T-helper 17 cell (primary cell): ENCODE measurements around the gene LRCH2. TPM values are rescaled to one million over a fixed set of nuclear protein-coding genes. Genes with fewer than 3 reads are reported as not detected.

Source experiments
- ATAC-seq: fragments of 150-1000 bp; cut with Tn5 transposase; 2 replicates; pipeline ENCODE4 v1.10.0; 2021; ENCODE audit warnings: mild to moderate bottlenecking, moderate library complexity
- DNase-seq, 3 donors: peaks; one replicate each; pipeline versions ENCODE4 v3.0.0 to v3.0.0-alpha.2; 2020 to 2021
- H3K9me3 ChIP-seq: one replicate; pipeline ENCODE4 v1.7.0; 2013; ENCODE audit warnings: low read length, mild to moderate bottlenecking; ENCODE audit not compliant: control insufficient read depth, poor library complexity, severe bottlenecking
- H3K27ac Mint-ChIP-seq: one replicate; pipeline ENCODE4 v1.8.0; 2022; ENCODE audit warnings: mild to moderate bottlenecking, moderate library complexity, mixed read lengths
- H3K27me3 Mint-ChIP-seq: one replicate; pipeline ENCODE4 v1.8.0; 2022; ENCODE audit warnings: mixed read lengths
- H3K36me3 Mint-ChIP-seq: one replicate; pipeline ENCODE4 v1.8.0; 2022; ENCODE audit warnings: low read depth, mixed read lengths
- H3K4me1 Mint-ChIP-seq: one replicate; pipeline ENCODE4 v1.8.0; 2022; ENCODE audit warnings: mild to moderate bottlenecking, mixed read lengths
- H3K4me3 Mint-ChIP-seq: one replicate; pipeline ENCODE4 v1.8.0; 2022; ENCODE audit warnings: mild to moderate bottlenecking, moderate library complexity, mixed read lengths
- total RNA-seq, 4 donors: library from RNA in 2 of 4; stranded (reverse) in 2 of 4; gene quantifications; one replicate each; pipeline ENCODE4 v1.2.3 and lab custom pipeline; 2022 to 2026

Gene LRCH2, protein sequence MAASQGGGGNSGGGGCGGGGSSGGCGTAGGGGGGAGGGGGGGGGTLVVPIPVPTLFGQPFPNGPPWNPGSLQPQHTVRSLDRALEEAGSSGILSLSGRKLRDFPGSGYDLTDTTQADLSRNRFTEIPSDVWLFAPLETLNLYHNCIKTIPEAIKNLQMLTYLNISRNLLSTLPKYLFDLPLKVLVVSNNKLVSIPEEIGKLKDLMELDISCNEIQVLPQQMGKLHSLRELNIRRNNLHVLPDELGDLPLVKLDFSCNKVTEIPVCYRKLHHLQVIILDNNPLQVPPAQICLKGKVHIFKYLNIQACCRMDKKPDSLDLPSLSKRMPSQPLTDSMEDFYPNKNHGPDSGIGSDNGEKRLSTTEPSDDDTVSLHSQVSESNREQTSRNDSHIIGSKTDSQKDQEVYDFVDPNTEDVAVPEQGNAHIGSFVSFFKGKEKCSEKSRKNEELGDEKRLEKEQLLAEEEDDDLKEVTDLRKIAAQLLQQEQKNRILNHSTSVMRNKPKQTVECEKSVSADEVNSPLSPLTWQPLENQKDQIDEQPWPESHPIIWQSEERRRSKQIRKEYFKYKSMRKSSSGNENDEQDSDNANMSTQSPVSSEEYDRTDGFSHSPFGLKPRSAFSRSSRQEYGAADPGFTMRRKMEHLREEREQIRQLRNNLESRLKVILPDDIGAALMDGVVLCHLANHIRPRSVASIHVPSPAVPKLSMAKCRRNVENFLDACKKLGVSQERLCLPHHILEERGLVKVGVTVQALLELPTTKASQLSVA
- total RNA-seq (not detected), total RNA-seq (lab: John Stamatoyannopoulos, UW) (0 to 0.93 reads per million in 2 donors)

DNA sequence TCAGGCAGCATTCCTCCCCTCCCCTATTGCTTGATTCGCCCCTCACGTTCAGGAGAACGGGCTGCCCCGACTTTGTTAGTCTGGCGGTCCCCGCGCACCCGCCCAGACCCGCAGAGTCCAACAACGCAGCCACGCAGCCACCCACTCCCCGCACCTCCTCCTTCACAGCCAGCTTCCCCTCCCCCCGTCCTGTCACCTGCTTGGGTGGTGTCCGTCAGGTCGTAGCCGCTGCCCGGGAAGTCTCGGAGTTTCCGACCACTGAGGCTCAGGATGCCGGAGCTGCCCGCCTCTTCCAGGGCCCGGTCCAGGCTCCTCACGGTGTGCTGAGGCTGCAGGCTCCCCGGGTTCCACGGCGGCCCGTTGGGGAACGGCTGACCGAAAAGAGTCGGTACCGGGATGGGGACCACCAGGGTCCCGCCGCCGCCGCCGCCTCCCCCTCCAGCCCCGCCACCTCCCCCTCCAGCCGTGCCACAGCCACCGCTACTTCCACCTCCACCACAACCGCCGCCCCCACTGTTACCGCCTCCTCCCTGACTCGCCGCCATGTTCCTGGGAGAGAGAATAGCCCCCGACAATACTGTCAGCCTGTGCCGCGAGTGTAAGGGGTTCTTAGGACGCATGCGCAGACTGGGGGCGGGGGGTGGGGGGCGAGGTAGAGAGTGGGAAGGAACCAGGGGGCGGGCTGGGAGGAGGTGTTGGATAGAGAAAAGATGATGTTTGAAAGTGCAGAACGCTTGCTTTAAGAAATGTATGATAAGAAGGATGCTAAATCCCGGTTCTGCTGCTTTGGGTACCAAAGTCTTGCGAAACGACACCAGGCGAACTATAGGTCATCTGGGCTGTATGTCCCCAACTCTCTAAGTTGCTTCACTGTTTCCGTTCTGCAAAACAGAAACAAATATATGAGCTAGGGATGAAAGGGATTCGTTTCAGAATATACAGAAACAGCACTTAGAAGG, at the start of gene LRCH2:
LRCH2 (minus strand) TSS at position 600 of the 959 bp plus-strand sequence; CDS start at position 545, 55 bp downstream.
- Mint-ChIP-seq H3K36me3 (no peaks in the 10 kb centered on the region), H3K4me3 (no peak within 1 kb of the TSS), H3K27ac (no peak within 1 kb of the TSS), H3K4me1 (no peaks in the 10 kb centered on the region), H3K27me3 (no peaks in the 10 kb centered on the region)
- DNase-seq: no peak
- H3K9me3 ChIP-seq: no peaks in the 10 kb centered on the region
- no peak for ATAC-seq

DNA sequence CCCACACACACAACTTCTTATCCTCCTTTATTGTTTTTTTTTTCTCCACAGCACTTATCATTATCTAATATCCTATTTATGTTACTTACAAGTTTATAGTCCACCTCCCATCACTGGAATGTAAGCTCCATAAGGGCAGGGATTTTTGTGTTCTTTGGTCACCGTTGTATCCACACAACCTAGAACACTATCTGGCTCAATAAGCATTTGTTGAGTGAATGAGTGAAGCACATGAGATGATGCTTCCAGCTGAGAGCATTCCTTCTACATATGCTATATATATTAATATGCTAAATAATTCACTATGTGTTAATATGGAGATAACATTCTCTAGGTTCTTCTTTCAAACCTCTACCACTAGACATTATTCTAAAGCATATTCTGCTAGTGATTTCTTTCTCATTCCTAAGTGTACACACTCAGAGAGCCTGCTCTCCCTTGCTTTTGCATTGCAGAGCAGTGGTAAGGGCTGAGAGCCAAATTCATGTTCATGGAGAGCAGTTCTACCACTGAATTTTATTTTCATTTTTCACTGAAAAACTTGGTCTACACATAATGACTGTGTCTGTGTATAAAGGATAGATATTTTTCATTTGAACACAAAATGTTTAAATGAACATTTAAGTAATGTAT, 35.3 kb upstream of the LRCH2 start:
- no peak for DNase-seq
- no peak overlapping the region for H3K4me3 Mint-ChIP-seq
- no peaks in the 10 kb centered on the region for H3K27me3 Mint-ChIP-seq
- H3K4me1 Mint-ChIP-seq: no peaks in the 10 kb centered on the region
- no peaks in the 10 kb centered on the region for H3K9me3 ChIP-seq
- ATAC-seq: no peak
- no peak overlapping the region for H3K27ac Mint-ChIP-seq
- H3K36me3 Mint-ChIP-seq: no peaks in the 10 kb centered on the region

DNA sequence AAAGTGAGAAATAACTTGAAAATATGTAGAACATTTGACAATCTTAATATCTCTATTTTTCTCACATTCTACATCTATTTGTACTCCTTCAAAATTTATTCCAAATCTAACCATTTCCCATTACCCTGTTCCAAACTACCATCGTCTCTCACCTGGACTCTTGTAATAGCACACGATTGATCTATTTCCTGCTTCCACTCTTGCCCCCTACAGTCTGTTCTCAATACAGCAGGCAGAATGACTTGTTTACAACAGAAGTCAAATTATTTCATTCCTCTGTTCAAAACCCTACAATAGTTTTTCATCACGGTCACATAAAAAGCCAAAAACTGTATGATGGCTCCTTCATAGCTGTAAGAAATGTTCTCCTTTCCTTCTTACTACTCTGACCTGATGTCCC, 34.5 kb upstream of the LRCH2 start:
- H3K4me3 Mint-ChIP-seq: no peak overlapping the region
- H3K27me3 Mint-ChIP-seq: no peaks in the 10 kb centered on the region
- no peak for DNase-seq
- no peaks in the 10 kb centered on the region for H3K4me1 Mint-ChIP-seq
- H3K27ac Mint-ChIP-seq: no peak overlapping the region
- H3K36me3 Mint-ChIP-seq: no peaks in the 10 kb centered on the region
- no peak for ATAC-seq
- H3K9me3 ChIP-seq: no peaks in the 10 kb centered on the region

DNA sequence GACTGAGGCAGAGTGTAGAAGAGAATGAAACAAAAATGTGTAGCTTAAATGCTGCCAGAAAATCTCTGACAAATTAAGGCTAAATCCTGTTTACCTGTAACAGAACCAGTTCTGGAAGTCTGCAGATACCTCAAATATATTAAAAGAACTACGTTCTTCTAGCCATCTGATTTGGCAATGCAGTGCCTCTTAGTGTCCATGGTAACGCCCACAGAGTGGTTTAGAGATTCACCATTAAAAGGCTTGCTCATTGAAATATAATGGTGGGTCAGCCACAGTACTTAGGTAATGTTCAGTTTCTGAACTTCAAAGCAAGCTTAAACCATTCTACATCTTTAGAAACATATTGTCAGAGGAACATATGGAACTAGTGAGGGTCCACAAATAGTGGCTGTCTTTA, 32.4 kb upstream of the LRCH2 start:
- DNase-seq (no peak), ATAC-seq (no peak)
- no peaks in the 10 kb centered on the region for H3K36me3 Mint-ChIP-seq
- H3K27me3 Mint-ChIP-seq: no peaks in the 10 kb centered on the region
- H3K4me3 Mint-ChIP-seq: no peak overlapping the region
- H3K27ac Mint-ChIP-seq: no peak overlapping the region
- H3K9me3 ChIP-seq: no peaks in the 10 kb centered on the region
- no peaks in the 10 kb centered on the region for H3K4me1 Mint-ChIP-seq

DNA sequence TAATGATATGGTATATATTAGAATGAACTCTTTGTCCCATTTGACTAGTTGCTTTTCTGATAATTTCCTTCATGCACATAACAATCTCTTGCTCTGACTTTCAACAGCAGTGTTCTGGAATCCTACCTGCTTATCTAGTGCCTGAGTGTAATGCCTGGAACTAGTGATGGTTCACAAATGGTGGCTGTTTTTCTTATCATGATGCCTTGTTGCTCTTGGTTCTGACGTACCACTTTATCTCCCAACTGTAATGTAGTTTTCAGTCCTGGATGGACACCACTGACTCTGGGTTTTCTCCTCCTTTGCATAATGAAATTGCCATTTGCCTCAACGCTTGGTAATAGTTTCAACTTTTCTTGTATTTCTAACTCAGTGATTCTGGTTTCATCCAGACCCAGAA, 30.1 kb upstream of the LRCH2 start:
- no peaks in the 10 kb centered on the region for H3K4me1 Mint-ChIP-seq
- no peak for DNase-seq
- H3K27me3 Mint-ChIP-seq: no peaks in the 10 kb centered on the region
- no peak overlapping the region for H3K4me3 Mint-ChIP-seq
- no peak overlapping the region for H3K27ac Mint-ChIP-seq
- ATAC-seq: no peak
- no peaks in the 10 kb centered on the region for H3K36me3 Mint-ChIP-seq
- no peaks in the 10 kb centered on the region for H3K9me3 ChIP-seq

DNA sequence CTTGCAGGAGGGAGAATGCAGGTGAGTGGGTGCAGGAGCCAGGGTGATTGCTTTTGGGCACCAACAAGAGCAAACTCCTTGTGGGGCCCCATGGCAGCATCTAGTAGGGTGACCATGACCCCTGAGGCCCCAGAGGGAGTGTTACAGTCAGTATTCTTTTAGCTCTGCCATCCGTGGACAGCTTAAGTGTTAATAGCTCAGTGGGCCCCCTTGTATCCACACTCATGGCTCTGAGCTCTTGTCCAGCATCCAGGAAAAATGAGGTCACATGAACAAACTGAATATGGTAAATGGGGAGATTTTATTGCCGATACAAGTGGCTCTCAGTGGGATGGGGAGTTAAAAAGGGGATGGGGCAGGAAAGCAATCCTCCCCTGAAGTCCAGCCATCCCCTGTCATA, 27.3 kb upstream of the LRCH2 start:
- H3K4me1 Mint-ChIP-seq: no peaks in the 10 kb centered on the region
- ATAC-seq: no peak
- H3K4me3 Mint-ChIP-seq: no peak overlapping the region
- H3K36me3 Mint-ChIP-seq: no peaks in the 10 kb centered on the region
- H3K27ac Mint-ChIP-seq: no peak overlapping the region
- no peaks in the 10 kb centered on the region for H3K27me3 Mint-ChIP-seq
- no peak for DNase-seq
- no peaks in the 10 kb centered on the region for H3K9me3 ChIP-seq

DNA sequence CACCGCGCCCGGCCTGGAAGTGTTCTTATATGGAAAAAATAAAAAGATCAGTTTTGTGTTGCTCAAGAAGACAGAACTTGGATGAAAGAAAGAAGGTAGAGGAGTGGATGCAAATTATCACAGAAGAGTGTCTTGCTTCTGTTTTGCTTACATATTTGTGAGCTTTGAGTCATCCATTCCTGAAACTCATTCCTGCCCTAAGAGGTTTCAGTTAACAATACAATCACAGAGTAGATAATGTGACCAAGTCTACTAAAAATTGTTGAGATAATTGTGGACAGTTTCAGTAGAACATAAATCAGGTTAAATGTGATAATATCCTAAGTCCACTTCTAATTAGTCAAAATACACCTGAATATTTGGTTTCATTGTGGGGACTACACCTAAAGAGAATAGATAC, 26.4 kb upstream of the LRCH2 start:
- Mint-ChIP-seq H3K27ac (no peak overlapping the region), H3K36me3 (no peaks in the 10 kb centered on the region), H3K4me3 (no peak overlapping the region), H3K27me3 (no peaks in the 10 kb centered on the region), H3K4me1 (no peaks in the 10 kb centered on the region)
- ATAC-seq: no peak
- DNase-seq: no peak
- no peaks in the 10 kb centered on the region for H3K9me3 ChIP-seq

DNA sequence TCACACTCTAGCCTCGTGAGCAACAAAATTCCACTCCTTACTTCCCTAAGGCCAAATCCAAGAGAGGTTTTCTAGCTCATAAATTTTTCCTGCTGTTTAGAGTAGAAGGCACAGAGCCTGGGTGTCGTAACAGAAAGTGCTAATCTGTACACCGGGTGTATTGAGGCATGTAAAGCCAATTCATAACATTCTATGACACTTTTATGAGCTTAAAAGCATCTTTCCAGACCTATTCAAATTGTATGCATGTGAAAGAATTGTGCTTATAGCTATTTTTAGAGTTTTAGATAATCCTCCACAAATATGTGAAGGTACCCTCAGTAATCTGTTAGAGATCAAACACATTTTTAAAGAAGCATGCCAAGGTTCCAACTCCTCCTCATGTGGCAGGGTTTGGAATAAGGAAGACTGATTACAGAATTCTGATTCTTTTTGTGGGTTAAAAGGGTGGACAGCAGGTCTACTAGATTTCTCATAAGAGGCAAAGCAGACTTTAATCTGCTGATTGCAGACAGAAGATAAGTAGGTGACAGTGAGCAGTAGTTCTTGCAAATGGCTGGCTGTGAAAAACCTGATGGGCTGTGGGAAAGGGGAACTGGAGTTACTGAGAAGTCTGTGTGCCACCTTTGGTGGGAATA, 25.5 kb upstream of the LRCH2 start:
- no peak overlapping the region for H3K27ac Mint-ChIP-seq
- no peak for ATAC-seq
- H3K4me3 Mint-ChIP-seq: no peak overlapping the region
- H3K27me3 Mint-ChIP-seq: no peaks in the 10 kb centered on the region
- no peaks in the 10 kb centered on the region for H3K36me3 Mint-ChIP-seq
- DNase-seq: no peak
- H3K4me1 Mint-ChIP-seq: no peaks in the 10 kb centered on the region
- H3K9me3 ChIP-seq: no peaks in the 10 kb centered on the region

DNA sequence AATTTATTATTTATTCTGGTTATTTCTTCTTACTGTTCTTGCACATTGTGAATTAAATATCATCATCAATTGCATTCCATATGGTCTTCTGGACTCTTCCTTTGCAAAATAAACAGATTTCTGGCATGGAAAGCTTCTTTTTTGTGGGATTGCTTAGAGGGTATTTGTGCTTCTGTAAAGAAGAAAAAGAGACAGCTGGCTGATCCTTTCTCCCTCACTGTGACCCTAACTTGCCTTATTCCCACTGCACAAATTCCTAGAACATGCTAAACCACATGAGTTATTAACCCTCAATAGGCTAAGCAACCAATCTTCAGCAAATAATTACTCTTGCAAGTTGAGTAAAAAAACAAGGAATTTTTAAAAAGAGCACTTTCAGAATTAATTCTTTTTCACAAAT, 23.8 kb upstream of the LRCH2 start:
- no peaks in the 10 kb centered on the region for H3K9me3 ChIP-seq
- Mint-ChIP-seq H3K27ac (no peak overlapping the region), H3K36me3 (no peaks in the 10 kb centered on the region), H3K4me1 (no peaks in the 10 kb centered on the region), H3K4me3 (no peak overlapping the region), H3K27me3 (no peaks in the 10 kb centered on the region)
- DNase-seq (no peak), ATAC-seq (no peak)

DNA sequence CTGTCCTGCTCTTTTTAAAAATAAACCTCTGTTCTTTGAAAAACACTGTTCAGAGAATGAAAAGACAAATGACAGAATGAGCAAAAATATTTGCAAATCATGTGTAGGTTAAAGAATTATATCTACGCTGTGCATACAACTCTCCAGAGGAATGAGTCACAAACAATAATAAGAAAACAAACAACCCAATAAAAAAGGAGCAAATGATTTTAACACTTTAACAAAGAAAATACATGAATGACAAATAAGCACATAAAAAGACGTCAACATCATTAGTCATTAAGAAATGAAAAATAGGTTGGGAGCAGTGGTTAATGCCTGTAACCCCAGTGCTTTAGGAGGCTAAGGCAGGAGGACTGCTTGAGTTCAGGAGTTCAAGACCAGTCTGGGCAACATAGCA, 21.1 kb upstream of the LRCH2 start:
- Mint-ChIP-seq H3K4me3 (no peak overlapping the region), H3K27me3 (no peaks in the 10 kb centered on the region), H3K36me3 (no peaks in the 10 kb centered on the region), H3K27ac (no peak overlapping the region), H3K4me1 (no peaks in the 10 kb centered on the region)
- no peaks in the 10 kb centered on the region for H3K9me3 ChIP-seq
- DNase-seq: no peak
- ATAC-seq: no peak

DNA sequence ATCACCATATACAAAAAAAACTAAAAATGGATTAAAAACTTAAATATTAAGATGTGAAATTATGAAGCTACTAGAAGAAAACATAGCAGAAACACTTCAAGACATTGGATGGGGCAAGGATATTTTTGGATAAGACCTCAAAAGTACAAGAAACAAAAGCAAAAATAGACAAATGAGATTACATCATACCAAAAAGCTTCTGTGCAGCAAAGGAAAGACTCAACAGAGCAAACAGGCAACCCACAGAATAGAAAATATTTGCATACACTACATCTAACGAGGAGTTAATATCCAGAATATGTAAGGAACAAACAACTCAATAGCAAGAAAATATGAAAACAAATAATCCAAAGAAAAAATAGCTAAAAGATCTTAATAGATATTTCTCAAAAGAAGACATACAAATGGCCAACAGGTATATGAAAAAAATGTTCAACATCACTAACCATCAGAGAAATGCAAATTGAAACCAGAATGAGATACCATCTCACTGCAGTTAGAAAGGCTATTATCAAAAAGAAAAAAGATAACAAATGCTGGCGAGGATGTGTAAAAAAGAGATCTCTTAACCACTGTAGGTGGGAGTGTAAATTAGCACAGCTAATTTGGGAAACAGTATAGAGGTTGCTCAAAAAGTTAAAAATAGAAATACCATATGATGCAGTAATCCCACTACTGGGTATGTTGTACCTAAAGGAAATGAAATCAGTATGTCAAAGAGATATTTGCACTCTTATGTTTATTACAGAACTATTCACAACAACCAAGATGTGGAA, 17.8 kb upstream of the LRCH2 start:
- H3K4me3 Mint-ChIP-seq: no peak overlapping the region
- DNase-seq (no peak), ATAC-seq (no peak)
- H3K27me3 Mint-ChIP-seq: no peaks in the 10 kb centered on the region
- H3K4me1 Mint-ChIP-seq: no peaks in the 10 kb centered on the region
- no peaks in the 10 kb centered on the region for H3K36me3 Mint-ChIP-seq
- no peak overlapping the region for H3K27ac Mint-ChIP-seq
- no peaks in the 10 kb centered on the region for H3K9me3 ChIP-seq

DNA sequence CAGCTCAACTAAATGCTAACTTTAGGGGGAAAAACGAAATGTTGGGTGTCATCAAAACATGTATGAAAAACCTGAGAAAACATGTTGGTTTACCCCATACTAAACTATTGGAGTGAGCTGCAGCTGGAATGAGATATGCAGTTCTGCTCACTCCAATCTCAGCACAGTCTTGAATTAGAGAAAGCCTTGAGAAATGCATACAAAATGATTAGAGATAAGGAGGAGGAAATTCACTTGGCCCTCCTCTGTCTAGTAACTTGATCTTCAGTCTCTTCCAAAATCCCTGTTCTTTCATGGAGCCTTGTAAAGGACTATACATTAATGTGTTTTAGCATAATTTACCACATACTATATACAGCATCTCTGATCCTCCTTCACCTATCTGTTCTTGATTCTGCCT, 3.2 kb upstream of the LRCH2 start:
- Mint-ChIP-seq H3K4me3 (no peak overlapping the region), H3K27me3 (no peaks in the 10 kb centered on the region), H3K27ac (no peak overlapping the region), H3K4me1 (no peaks in the 10 kb centered on the region), H3K36me3 (no peaks in the 10 kb centered on the region)
- ATAC-seq: no peak
- no peaks in the 10 kb centered on the region for H3K9me3 ChIP-seq
- no peak for DNase-seq
